Astrocyte (in vitro differentiated cells and primary cell): ENCODE measurements around the gene SENP1. TPM values are rescaled to one million over a fixed set of nuclear protein-coding genes. Genes with fewer than 3 reads are reported as not detected.

Experiments used
- DNase-seq: peaks from one replicate; pipeline ENCODE4 v3.0.0-alpha.2; 2010; ENCODE audit warnings: low read depth
- FAIRE-seq: peaks from 2 replicates; lab custom pipeline; 2011; peaks lifted over from hg19 to GRCh38; lab: Jason Lieb, UNC
- H2AFZ ChIP-seq: 2 replicates; pipeline ENCODE4 v1.6.0; 2012; ENCODE audit warnings: low read depth, low read length, inconsistent platforms
- H3K27ac ChIP-seq: 2 replicates; pipeline ENCODE4 v1.5.1; 2011; ENCODE audit warnings: low read depth, low read length, inconsistent platforms
- H3K27me3 ChIP-seq: 2 replicates; pipeline ENCODE4 v1.6.0; 2011; ENCODE audit warnings: low read length, inconsistent platforms; ENCODE audit not compliant: insufficient read depth
- H3K36me3 ChIP-seq: 2 replicates; pipeline ENCODE4 v1.5.1; 2011; ENCODE audit warnings: low read length, inconsistent platforms; ENCODE audit not compliant: insufficient read depth
- H3K4me1 ChIP-seq: 2 replicates; pipeline ENCODE4 v1.5.1; 2011; ENCODE audit warnings: low read length, inconsistent platforms; ENCODE audit not compliant: insufficient read depth
- H3K4me2 ChIP-seq: 2 replicates; pipeline ENCODE4 v1.6.0; 2012; ENCODE audit warnings: low read length, inconsistent platforms
- H3K4me3 ChIP-seq: 2 replicates; pipeline ENCODE4 v1.5.1; 2011; ENCODE audit warnings: low read depth, mild to moderate bottlenecking, low read length, inconsistent platforms; ENCODE audit not compliant: insufficient read depth
- H3K79me2 ChIP-seq: 2 replicates; pipeline ENCODE4 v1.6.0; 2012; ENCODE audit warnings: mild to moderate bottlenecking, low read length, inconsistent platforms; ENCODE audit not compliant: insufficient read depth
- H3K9ac ChIP-seq: 2 replicates; pipeline ENCODE4 v1.6.0; 2012; ENCODE audit warnings: mild to moderate bottlenecking, low read length, inconsistent platforms
- H3K9me3 ChIP-seq: 2 replicates; pipeline ENCODE4 v1.5.1; 2012; ENCODE audit warnings: low read depth, mild to moderate bottlenecking, low read length, inconsistent platforms; ENCODE audit not compliant: insufficient read depth
- H4K20me1 ChIP-seq: 2 replicates; pipeline ENCODE4 v1.6.0; 2012; ENCODE audit warnings: low read length, inconsistent platforms; ENCODE audit not compliant: insufficient read depth
- H3K27ac Mint-ChIP-seq: one replicate; pipeline ENCODE4 v1.8.0; 2021; ENCODE audit warnings: mild to moderate bottlenecking, mixed read lengths; ENCODE audit not compliant: unreplicated experiment
- H3K27me3 Mint-ChIP-seq: one replicate; pipeline ENCODE4 v1.8.0; 2021; ENCODE audit warnings: low read depth, mixed read lengths; ENCODE audit not compliant: unreplicated experiment
- H3K36me3 Mint-ChIP-seq: one replicate; pipeline ENCODE4 v1.8.0; 2021; ENCODE audit warnings: low read depth, mixed read lengths; ENCODE audit not compliant: unreplicated experiment
- H3K4me1 Mint-ChIP-seq: one replicate; pipeline ENCODE4 v1.8.0; 2021; ENCODE audit warnings: low read depth, mixed read lengths; ENCODE audit not compliant: unreplicated experiment
- H3K4me3 Mint-ChIP-seq: one replicate; pipeline ENCODE4 v1.8.0; 2021; ENCODE audit warnings: mild to moderate bottlenecking, moderate library complexity, mixed read lengths; ENCODE audit not compliant: unreplicated experiment
- H3K9me3 Mint-ChIP-seq: one replicate; pipeline ENCODE4 v1.8.0; 2021; ENCODE audit warnings: mild to moderate bottlenecking, mixed read lengths; ENCODE audit not compliant: unreplicated experiment
- CTCF ChIP-seq: IDR thresholded peaks from 2 replicates; pipeline ENCODE4 v1.5.1; 2011; ENCODE audit warnings: low read depth, mild to moderate bottlenecking, inconsistent platforms, low read length, moderate library complexity; ENCODE audit not compliant: insufficient read depth
- EZH2 ChIP-seq: IDR thresholded peaks from 2 replicates; pipeline ENCODE4 v1.6.1; 2012; ENCODE audit warnings: mild to moderate bottlenecking, low read length, inconsistent platforms; ENCODE audit not compliant: insufficient read depth
- total RNA-seq: library from RNA; stranded (reverse); gene quantifications from 2 replicates; pipeline ENCODE4 v1.2.1, GENCODE V29; 2021

SENP1 gene
- total RNA-seq, 1 donor from 2014 or later: 13.6 TPM

GRCh38 chr12:48067250-48067938, 38.5 kb downstream of the SENP1 start:
- no peaks in the 10 kb centered on the region for H3K79me2 ChIP-seq
- TF ChIP-seq EZH2 (no peak), CTCF (no peak)

GRCh38 chr12:48065041-48065440, 40.8 kb downstream of the SENP1 start:
- no peak overlapping the region for H3K27ac Mint-ChIP-seq
- H3K27me3 ChIP-seq: no peaks in the 10 kb centered on the region
- peaks cover 33% of the 10 kb centered on the region for H3K36me3 ChIP-seq
- H3K4me1 Mint-ChIP-seq: no peaks in the 10 kb centered on the region
- no peak overlapping the region for H3K27ac ChIP-seq
- H3K36me3 Mint-ChIP-seq: peaks cover 8% of the 10 kb centered on the region
- H3K9me3 Mint-ChIP-seq: no peaks in the 10 kb centered on the region
- DNase-seq (no peak), FAIRE-seq (peak; percentile 73)
- H4K20me1 ChIP-seq: no peaks in the 10 kb centered on the region
- no peaks in the 10 kb centered on the region for H3K79me2 ChIP-seq
- no peaks in the 10 kb centered on the region for H3K27me3 Mint-ChIP-seq
- H2AFZ ChIP-seq: no peak overlapping the region
- H3K4me2 ChIP-seq: no peak overlapping the region
- no peak overlapping the region for H3K9ac ChIP-seq
- TF ChIP-seq CTCF (no peak), EZH2 (no peak)
- no peaks in the 10 kb centered on the region for H3K9me3 ChIP-seq
- H3K4me3 Mint-ChIP-seq: no peak overlapping the region
- H3K4me1 ChIP-seq: no peaks in the 10 kb centered on the region
- no peak overlapping the region for H3K4me3 ChIP-seq

More at GRCh38 chr12:48067250-48067938, 38.5 kb downstream of the SENP1 start:
- Histone ChIP-seq H3K36me3 (peaks cover 42% of the 10 kb centered on the region), H3K27me3 (no peaks in the 10 kb centered on the region), H3K9ac (no peak overlapping the region), H3K4me2 (no peak overlapping the region), H3K9me3 (no peaks in the 10 kb centered on the region), H3K4me1 (no peaks in the 10 kb centered on the region), H2AFZ (no peak overlapping the region), H4K20me1 (no peaks in the 10 kb centered on the region), H3K4me3 (no peak overlapping the region), H3K27ac (no peak overlapping the region)
- Mint-ChIP-seq H3K9me3 (no peaks in the 10 kb centered on the region), H3K36me3 (peaks cover 2% of the 10 kb centered on the region), H3K27ac (no peak overlapping the region), H3K27me3 (no peaks in the 10 kb centered on the region), H3K4me1 (no peaks in the 10 kb centered on the region), H3K4me3 (no peak overlapping the region)
- FAIRE-seq (no peak), DNase-seq (no peak)

- Histone ChIP-seq H3K4me1 (no peaks in the 10 kb centered on the region), H3K9ac (no peak overlapping the region), H2AFZ (no peak overlapping the region), H4K20me1 (no peaks in the 10 kb centered on the region), H3K36me3 (peaks cover 36% of the 10 kb centered on the region), H3K79me2 (no peaks in the 10 kb centered on the region), H3K4me2 (no peak overlapping the region), H3K27me3 (no peaks in the 10 kb centered on the region), H3K27ac (no peak overlapping the region), H3K9me3 (no peaks in the 10 kb centered on the region), H3K4me3 (no peak overlapping the region)
- no peaks in the 10 kb centered on the region for H3K4me1 Mint-ChIP-seq
- H3K27me3 Mint-ChIP-seq: no peaks in the 10 kb centered on the region
- H3K4me3 Mint-ChIP-seq: no peak overlapping the region
- peaks cover 2% of the 10 kb centered on the region for H3K9me3 Mint-ChIP-seq
- no peak for DNase-seq
- no peak overlapping the region for H3K27ac Mint-ChIP-seq
- no peak for TF ChIP-seq EZH2
- no peak for TF ChIP-seq CTCF
- FAIRE-seq: no peak
- peaks cover 16% of the 10 kb centered on the region for H3K36me3 Mint-ChIP-seq
Measured at GRCh38 chr12:48063530-48063929, 42.3 kb downstream of the SENP1 start.
